K562 (cell line): ENCODE data around the gene KCNK4. TPM values are rescaled to one million over a fixed set of nuclear protein-coding genes. Genes with fewer than 3 reads are reported as not detected.

ENCODE experiments used
- CEBPB ChIP-seq: fragments of 450-650 bp; IDR thresholded peaks from 2 replicates; pipeline ENCODE4 v1.6.1; 2016; ENCODE audit warnings: missing genetic modification characterization, missing compliant biosample characterization
- ELK1 ChIP-seq: sonication (generic); formaldehyde crosslinking; IDR thresholded peaks from 2 replicates; pipeline ENCODE4 v1.8.1; 2022; ENCODE audit warnings: missing genetic modification reagents
- HES1 ChIP-seq: fragments of 450-650 bp; IDR thresholded peaks from 2 replicates; pipeline ENCODE4 v1.6.1; 2016; ENCODE audit warnings: low read depth, mild to moderate bottlenecking, moderate library complexity
- HNRNPLL ChIP-seq: fragments of 200-400 bp; formaldehyde crosslinking; IDR thresholded peaks from 2 replicates; pipeline ENCODE4 v1.6.1; 2017; ENCODE audit warnings: low read length, low read depth, mild to moderate bottlenecking; ENCODE audit not compliant: poor library complexity, severe bottlenecking
- KLF10 ChIP-seq: fragments of 250-450 bp; sonication (Bioruptor Pico); IDR thresholded peaks from 2 replicates; pipeline ENCODE4 v1.6.1; 2021; ENCODE audit warnings: matching md5 sums
- NFE2L1 ChIP-seq: fragments of 450-650 bp; IDR thresholded peaks from 2 replicates; pipeline ENCODE4 v1.6.1; 2016; ENCODE audit warnings: missing genetic modification characterization, low read depth, mild to moderate bottlenecking, missing compliant biosample characterization, moderate library complexity, borderline replicate concordance
- RBM34 ChIP-seq: fragments of 200-400 bp; formaldehyde crosslinking; IDR thresholded peaks from 2 replicates; pipeline ENCODE4 v1.6.1; 2018; ENCODE audit warnings: low read length, borderline replicate concordance; ENCODE audit not compliant: insufficient read depth
- TAL1 ChIP-seq: fragments of 450-650 bp; IDR thresholded peaks from 2 replicates; pipeline ENCODE4 v1.6.1; 2016; ENCODE audit warnings: mild to moderate bottlenecking
- TRIM24 ChIP-seq, 2 experiments: fragments of 450-650 bp; IDR thresholded peaks; 2 replicates each; pipeline ENCODE4 v1.6.1; 2016
- TSC22D4 ChIP-seq: fragments of 450-650 bp; IDR thresholded peaks from 2 replicates; pipeline ENCODE4 v1.6.1; 2016; ENCODE audit warnings: missing genetic modification characterization, missing biosample characterization, control low read depth
- UBTF ChIP-seq, 2 experiments: IDR thresholded peaks; 2 replicates each; pipeline ENCODE4 v1.6.1; 2012; ENCODE audit warnings: improper control_type of control experiment in 2 of 2, low read depth in 2 of 2, low read length in 2 of 2, borderline replicate concordance in 1 of 2
- ZBTB12 ChIP-seq: fragments of 250-450 bp; sonication (Bioruptor Pico); IDR thresholded peaks from 2 replicates; pipeline ENCODE4 v1.4.0; 2020
- ZFP1 ChIP-seq: fragments of 450-650 bp; formaldehyde crosslinking; IDR thresholded peaks from 2 replicates; pipeline ENCODE4 v1.4.0; 2020; ENCODE audit warnings: mild to moderate bottlenecking, mixed read lengths
- ZMIZ1 ChIP-seq, 2 experiments: fragments of 150-350 bp in 1 of 2; IDR thresholded peaks; 2 replicates each; pipeline ENCODE4 v1.6.1; 2012 to 2016; ENCODE audit warnings: low read depth in 2 of 2, low read length in 2 of 2, mild to moderate bottlenecking in 1 of 2, moderate library complexity in 1 of 2
- ZNF121 ChIP-seq: sonication (generic); formaldehyde crosslinking; conservative IDR thresholded peaks from 2 replicates; pipeline ENCODE4 v1.8.0; 2022; ENCODE audit warnings: missing genetic modification reagents
- ZNF146 ChIP-seq: IDR thresholded peaks from one replicate; pipeline ENCODE4 v1.6.1; 2018; ENCODE audit warnings: missing compliant biosample characterization; ENCODE audit not compliant: unreplicated experiment
- ZNF3 ChIP-seq: fragments of 250-450 bp; sonication (Bioruptor Pico); IDR thresholded peaks from 2 replicates; pipeline ENCODE4 v1.5.0; 2021; ENCODE audit warnings: mild to moderate bottlenecking, moderate library complexity
- ZNF41 ChIP-seq: fragments of 250-450 bp; sonication (Bioruptor Pico); conservative IDR thresholded peaks from 2 replicates; pipeline ENCODE4 v1.4.0; 2020; ENCODE audit warnings: mild to moderate bottlenecking
- ZNF583 ChIP-seq: fragments of 250-450 bp; sonication (Bioruptor Pico); IDR thresholded peaks from 2 replicates; pipeline ENCODE4 v1.4.0; 2020
- polyA plus RNA-seq, 8 experiments: library from polyadenylated mRNA; depleted of rRNA in 4 of 8; stranded (reverse) in 5 of 8; unstranded in 3 of 8; fragments of >200 nt; fragmentation: Nextera tagmentation in 2 of 8; fragmentation: Illumina TruSeq in 1 of 8; extraction: Ambion mirVana in 2 of 8; extraction: Trizol in 1 of 8; gene quantifications; 2 replicates each; pipeline versions ENCODE4 v1.2.1 to v1.2.3, GENCODE V29; 2011 to 2014; ENCODE audit warnings: inconsistent platforms in 1 of 8, missing spikeins in 1 of 8
- total RNA-seq, 7 experiments: library from RNA; depleted of rRNA in 6 of 7; stranded (reverse); fragments of >200 nt in 6 of 7; fragmentation: Illumina TruSeq in 2 of 7; extraction: Trizol in 2 of 7; gene quantifications; 2 replicates each; pipeline versions ENCODE4 v1.2.1 to v1.2.3, GENCODE V29; 2011 to 2021; ENCODE audit warnings: low replicate concordance in 1 of 7

Gene KCNK4
- total and polyA plus RNA-seq, 9 of the 15 experiments (the other 6 are each of a cell fraction or from before 2014, with no cell fraction given) = not detected

- no peak for TF ChIP-seq ZMIZ1 (IDR thresholded peaks at IDR 0.05; ENCODE audit: low read depth in 2 of 2, low read length in 2 of 2)
- TF ChIP-seq KLF10 (CRISPR knock-in tag) = no peak
- TF ChIP-seq CEBPB (tag) = no peak
- no peak for TF ChIP-seq ZNF121 (CRISPR knock-in tag)
- 0 out of 4 replicates have a peak, but pooled peaks of 1 of the 2 experiments have one; percentile 7 for TF ChIP-seq TRIM24 (IDR thresholded peaks at IDR 0.05)
- no peak for TF ChIP-seq TAL1
- TF ChIP-seq ZNF3 (CRISPR knock-in tag) = no peak
- TF ChIP-seq UBTF (IDR thresholded peaks at IDR 0.05; ENCODE audit: borderline replicate concordance in 1 of 2, low read depth in 2 of 2, low read length in 2 of 2) = no peak
- TF ChIP-seq TSC22D4 (tag) = no peak
- no peak for TF ChIP-seq ZNF583 (CRISPR knock-in tag)
- TF ChIP-seq ZNF41 = no peak
- TF ChIP-seq ZFP1 (CRISPR knock-in tag) = no peak
- TF ChIP-seq RBM34 = no peak
- TF ChIP-seq ELK1 (CRISPR knock-in tag) = no peak
- peak; percentile 30; the same call in 1 of the 2 replicates for TF ChIP-seq ZBTB12 (CRISPR knock-in tag)
- no peak for TF ChIP-seq NFE2L1 (tag)
- TF ChIP-seq HNRNPLL = no peak
- peak; percentile 71 for TF ChIP-seq HES1
- TF ChIP-seq ZNF146 (CRISPR knock-in tag) = no peak
Observed at GRCh38 chr11:64317325-64317960, 26.3 kb downstream of the KCNK4 start, which contains the start of gene TRMT112 (continued).
